ENCODE data around the gene AQR. TPM values are rescaled to one million over a fixed set of nuclear protein-coding genes. Genes with fewer than 3 reads are reported as not detected.
"Not testable (repeated sequence)": the region's sequence is repeated elsewhere in the genome, so short reads cannot be mapped to it uniquely, and the experiment has no call there.

The AQR gene
- total and polyA plus RNA-seq, 3 donors from 2014 or later = 37.6 to 39.2 (median 38.5) TPM

DNA sequence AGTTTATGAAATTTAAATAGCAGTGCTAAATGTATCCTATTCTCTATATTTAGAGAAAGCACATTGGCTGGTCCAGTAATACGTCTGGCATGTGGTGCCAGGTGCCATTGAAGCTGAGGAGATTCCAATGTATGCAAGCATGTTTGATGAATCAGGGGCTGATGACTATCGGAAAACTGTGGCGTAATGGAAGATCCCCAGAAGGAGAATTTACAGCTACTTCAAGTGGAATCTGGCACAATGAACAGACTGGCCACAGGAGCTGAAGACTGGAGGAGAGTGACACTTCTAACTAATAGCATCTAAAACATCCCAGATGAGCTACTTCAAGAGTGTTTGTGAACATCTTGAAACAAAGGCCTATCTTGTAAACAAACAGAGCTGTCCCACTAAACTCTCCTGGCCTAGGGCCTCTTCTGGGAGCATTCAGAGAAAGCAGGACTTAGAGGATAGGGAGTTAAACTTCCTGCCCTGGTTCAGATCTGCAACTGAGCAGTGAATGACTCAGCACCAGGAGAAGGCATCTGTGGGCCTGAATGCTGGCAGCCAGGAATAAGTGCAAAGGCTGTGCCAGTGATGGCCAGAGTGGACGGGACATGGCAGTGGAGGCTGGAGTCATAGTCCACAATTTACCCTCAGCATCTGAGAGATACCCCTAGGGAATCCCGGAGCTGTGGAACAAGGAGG, 159.0 kb downstream of the AQR start:
- Histone ChIP-seq H3K27ac (no peak overlapping the region), H3K4me1 (no peaks in the 10 kb centered on the region), H3K4me3 (no peak overlapping the region), H3K36me3 (ENCODE audit: low read depth, missing control alignments) (no peaks in the 10 kb centered on the region), H3K9me3 (no peaks in the 10 kb centered on the region), H3K27me3 (no peaks in the 10 kb centered on the region)
- 81 to 88% methylated on average over 5 of the region's 5 CpGs for WGBS, 2 donors
- TF ChIP-seq, protein P1, sequence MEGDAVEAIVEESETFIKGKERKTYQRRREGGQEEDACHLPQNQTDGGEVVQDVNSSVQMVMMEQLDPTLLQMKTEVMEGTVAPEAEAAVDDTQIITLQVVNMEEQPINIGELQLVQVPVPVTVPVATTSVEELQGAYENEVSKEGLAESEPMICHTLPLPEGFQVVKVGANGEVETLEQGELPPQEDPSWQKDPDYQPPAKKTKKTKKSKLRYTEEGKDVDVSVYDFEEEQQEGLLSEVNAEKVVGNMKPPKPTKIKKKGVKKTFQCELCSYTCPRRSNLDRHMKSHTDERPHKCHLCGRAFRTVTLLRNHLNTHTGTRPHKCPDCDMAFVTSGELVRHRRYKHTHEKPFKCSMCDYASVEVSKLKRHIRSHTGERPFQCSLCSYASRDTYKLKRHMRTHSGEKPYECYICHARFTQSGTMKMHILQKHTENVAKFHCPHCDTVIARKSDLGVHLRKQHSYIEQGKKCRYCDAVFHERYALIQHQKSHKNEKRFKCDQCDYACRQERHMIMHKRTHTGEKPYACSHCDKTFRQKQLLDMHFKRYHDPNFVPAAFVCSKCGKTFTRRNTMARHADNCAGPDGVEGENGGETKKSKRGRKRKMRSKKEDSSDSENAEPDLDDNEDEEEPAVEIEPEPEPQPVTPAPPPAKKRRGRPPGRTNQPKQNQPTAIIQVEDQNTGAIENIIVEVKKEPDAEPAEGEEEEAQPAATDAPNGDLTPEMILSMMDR (IDR thresholded peaks at IDR 0.05) = no peak
- no peak for TF ChIP-seq POLR2A (IDR thresholded peaks at IDR 0.05)
- DNase-seq = no peak
- intact Hi-C loops (cut with DNase I; ENCODE audit: low total_unique reads) = no loop called here

DNA sequence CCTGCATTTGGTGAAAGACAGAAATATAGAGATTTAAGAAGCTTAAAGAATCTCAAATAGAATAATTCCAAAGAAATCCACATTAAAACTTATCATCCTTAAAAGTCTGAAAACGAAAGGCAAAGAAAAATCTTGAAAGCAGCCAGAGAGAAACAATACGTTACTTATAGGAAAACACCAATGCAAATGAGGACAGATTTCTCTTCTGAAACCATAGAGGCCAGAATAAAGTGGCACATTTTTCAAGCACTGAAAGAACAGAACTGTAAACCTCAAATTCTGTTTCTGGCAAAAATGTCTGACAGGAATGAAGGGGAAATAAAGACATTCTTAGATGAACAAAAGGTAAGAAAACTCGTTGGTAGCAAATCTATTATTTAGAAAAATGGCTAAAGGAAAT, 160.4 kb downstream of the AQR start:
- WGBS, 2 donors = 82 to 85% methylated on average over 3 of the region's 3 CpGs

DNA sequence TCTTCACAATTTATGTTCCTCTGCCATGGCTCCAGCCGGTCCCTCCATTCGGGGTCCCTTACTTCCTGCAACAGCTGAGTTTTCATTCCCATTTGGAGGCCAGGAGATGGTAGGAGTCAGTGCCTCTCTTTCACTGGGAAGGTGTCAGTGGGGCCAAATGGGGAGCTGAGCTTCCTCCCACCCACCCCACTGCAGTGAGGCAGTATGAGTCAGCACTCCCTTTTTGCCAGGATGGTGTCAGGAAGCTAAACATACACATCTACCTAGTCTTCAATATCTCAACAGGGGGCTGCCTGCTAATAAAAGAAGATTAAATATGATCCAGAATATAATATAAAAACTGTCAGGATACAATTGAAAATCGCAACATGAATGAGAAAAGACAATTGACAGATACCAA, 161.5 kb downstream of the AQR start:
- no peak for TF ChIP-seq POLR2A (IDR thresholded peaks at IDR 0.05)
- TF ChIP-seq, protein P1 (IDR thresholded peaks at IDR 0.05) = no peak
- no peaks in the 10 kb centered on the region for H3K4me1 ChIP-seq
- 90 to 98% methylated on average over 3 of the region's 3 CpGs for WGBS, 2 donors
- no peak overlapping the region for H3K27ac ChIP-seq
- no peak for DNase-seq
- intact Hi-C loops (cut with DNase I; ENCODE audit: low total_unique reads) = no loop called here
- no peaks in the 10 kb centered on the region for H3K27me3 ChIP-seq
- H3K4me3 ChIP-seq = no peak overlapping the region
- no peaks in the 10 kb centered on the region for H3K9me3 ChIP-seq
- no peaks in the 10 kb centered on the region for H3K36me3 ChIP-seq (ENCODE audit: low read depth, missing control alignments)

More for the DNA sequence above, 160.4 kb downstream of the AQR start:
- H3K9me3 ChIP-seq = no peaks in the 10 kb centered on the region
- H3K36me3 ChIP-seq (ENCODE audit: low read depth, missing control alignments) = no peaks in the 10 kb centered on the region
- TF ChIP-seq, protein P1 (IDR thresholded peaks at IDR 0.05) = no peak
- TF ChIP-seq POLR2A (IDR thresholded peaks at IDR 0.05) = no peak
- no peak for DNase-seq
- H3K27ac ChIP-seq = no peak overlapping the region
- no peaks in the 10 kb centered on the region for H3K4me1 ChIP-seq
- no peak overlapping the region for H3K4me3 ChIP-seq
- no peaks in the 10 kb centered on the region for H3K27me3 ChIP-seq
- intact Hi-C loops (cut with DNase I; ENCODE audit: low total_unique reads) = no loop called here

DNA sequence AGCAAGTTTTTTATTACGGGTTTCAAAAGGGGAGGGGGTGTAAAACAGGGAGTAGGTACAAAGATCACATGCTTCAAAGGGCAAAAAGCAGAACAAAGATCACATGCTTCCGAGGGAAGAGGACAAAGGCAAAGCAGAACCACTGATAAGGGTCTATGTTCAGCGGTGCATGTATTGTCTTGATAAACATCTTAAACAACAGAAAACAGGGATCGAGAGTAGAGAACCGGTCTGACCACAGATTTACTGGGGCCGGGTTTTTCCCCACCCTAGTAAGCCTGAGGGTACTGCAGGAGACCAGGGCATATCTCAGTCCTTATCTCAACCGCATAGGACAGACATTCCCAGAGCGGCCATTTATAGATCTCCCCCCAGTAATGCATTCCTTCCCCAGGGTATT, 162.3 kb downstream of the AQR start:
- DNase-seq; H3K36me3 ChIP-seq (ENCODE audit: low read depth, missing control alignments); intact Hi-C loops (cut with DNase I; ENCODE audit: low total_unique reads); H3K27me3 ChIP-seq; H3K4me3 ChIP-seq; H3K27ac ChIP-seq; H3K9me3 ChIP-seq; H3K4me1 ChIP-seq: not testable (repeated sequence)
- 89 to 91% methylated on average over 8 of the region's 8 CpGs for WGBS, 2 donors

DNA sequence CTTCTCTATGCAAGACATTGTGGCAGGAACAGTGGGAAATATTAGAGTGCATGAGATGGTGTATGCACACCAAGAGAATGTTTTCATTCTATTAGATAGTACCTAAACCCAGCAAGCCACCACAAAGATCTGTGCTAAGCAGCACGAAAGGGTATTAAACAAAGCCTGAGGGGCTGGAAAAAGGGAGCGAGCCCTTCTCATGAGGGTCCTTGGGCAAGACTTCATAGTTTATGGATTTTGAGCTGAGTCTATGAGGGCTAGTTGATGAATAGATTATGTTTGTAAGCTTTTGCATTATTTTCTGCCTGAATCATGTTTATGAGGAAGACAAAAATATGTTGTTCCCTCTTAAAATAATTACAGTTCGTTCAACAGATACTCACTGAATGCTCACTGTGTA, 164.8 kb downstream of the AQR start:
- WGBS, 2 donors = 77 to 91% methylated on average over 3 of the region's 3 CpGs

More for the DNA sequence above, 164.8 kb downstream of the AQR start:
- H3K9me3 ChIP-seq = no peaks in the 10 kb centered on the region
- DNase-seq = no peak
- H3K4me3 ChIP-seq = no peak overlapping the region
- no peaks in the 10 kb centered on the region for H3K36me3 ChIP-seq (ENCODE audit: low read depth, missing control alignments)
- TF ChIP-seq, protein P1 (IDR thresholded peaks at IDR 0.05) = no peak
- no peak for TF ChIP-seq POLR2A (IDR thresholded peaks at IDR 0.05)
- H3K27me3 ChIP-seq = no peaks in the 10 kb centered on the region
- H3K27ac ChIP-seq = no peak overlapping the region
- intact Hi-C loops (cut with DNase I; ENCODE audit: low total_unique reads) = no loop called here
- H3K4me1 ChIP-seq = no peaks in the 10 kb centered on the region
